HL-60 (cell line): ENCODE data around the gene POLG.

Experiments
- DNase-seq, 2 experiments: peaks; one replicate each; pipeline ENCODE4 v3.0.0-alpha.2; 2010 to 2020; ENCODE audit warnings: low read depth in 1 of 2, low spot score in 1 of 2
- H3K27ac ChIP-seq: fragments of 250-450 bp; sonication (Bioruptor Pico); replicated peaks from 2 replicates; pipeline ENCODE4 v1.5.1; 2020; ENCODE audit warnings: mild to moderate bottlenecking, moderate library complexity
- H3K27me3 ChIP-seq: fragments of 250-450 bp; sonication (Bioruptor Pico); 2 replicates; pipeline ENCODE4 v1.5.1; 2021; ENCODE audit warnings: mild to moderate bottlenecking, moderate library complexity; ENCODE audit not compliant: insufficient read depth, poor library complexity, severe bottlenecking
- H3K4me3 ChIP-seq: replicated peaks from 2 replicates; pipeline ENCODE4 v1.5.1; 2011; ENCODE audit warnings: mild to moderate bottlenecking, control low read depth, low read length; ENCODE audit not compliant: insufficient read depth
- CTCF ChIP-seq: IDR thresholded peaks from one replicate; pipeline ENCODE4 v1.5.1; 2011; ENCODE audit warnings: low read length, control low read depth, inconsistent platforms; ENCODE audit not compliant: insufficient read depth
- GABPA ChIP-seq: IDR thresholded peaks from 2 replicates; pipeline ENCODE4 v1.6.1; 2012; ENCODE audit warnings: low read depth
- POLR2AphosphoS5 ChIP-seq: IDR thresholded peaks from 2 replicates; pipeline ENCODE4 v1.6.1; 2012; ENCODE audit warnings: low read depth
- SPI1 ChIP-seq: IDR thresholded peaks from 2 replicates; pipeline ENCODE4 v1.6.1; 2012; ENCODE audit warnings: low read depth, mild to moderate bottlenecking, borderline replicate concordance
- TF ChIP-seq, protein P1 (sequence below): IDR thresholded peaks from 2 replicates; pipeline ENCODE4 v1.6.1; 2012; ENCODE audit warnings: low read depth; ENCODE audit not compliant: insufficient replicate concordance

The POLG gene

GRCh38 chr15:89379251-89379695 lies 44.6 kb upstream of the POLG start:
- DNase-seq: no peak
- Histone ChIP-seq H3K27me3 (peaks cover 37% of the 10 kb centered on the region), H3K27ac (no peak overlapping the region), H3K4me3 (no peak overlapping the region)
- TF ChIP-seq POLR2AphosphoS5 (no peak), SPI1 (no peak), GABPA (no peak), CTCF (no peak)
- TF ChIP-seq, protein P1, sequence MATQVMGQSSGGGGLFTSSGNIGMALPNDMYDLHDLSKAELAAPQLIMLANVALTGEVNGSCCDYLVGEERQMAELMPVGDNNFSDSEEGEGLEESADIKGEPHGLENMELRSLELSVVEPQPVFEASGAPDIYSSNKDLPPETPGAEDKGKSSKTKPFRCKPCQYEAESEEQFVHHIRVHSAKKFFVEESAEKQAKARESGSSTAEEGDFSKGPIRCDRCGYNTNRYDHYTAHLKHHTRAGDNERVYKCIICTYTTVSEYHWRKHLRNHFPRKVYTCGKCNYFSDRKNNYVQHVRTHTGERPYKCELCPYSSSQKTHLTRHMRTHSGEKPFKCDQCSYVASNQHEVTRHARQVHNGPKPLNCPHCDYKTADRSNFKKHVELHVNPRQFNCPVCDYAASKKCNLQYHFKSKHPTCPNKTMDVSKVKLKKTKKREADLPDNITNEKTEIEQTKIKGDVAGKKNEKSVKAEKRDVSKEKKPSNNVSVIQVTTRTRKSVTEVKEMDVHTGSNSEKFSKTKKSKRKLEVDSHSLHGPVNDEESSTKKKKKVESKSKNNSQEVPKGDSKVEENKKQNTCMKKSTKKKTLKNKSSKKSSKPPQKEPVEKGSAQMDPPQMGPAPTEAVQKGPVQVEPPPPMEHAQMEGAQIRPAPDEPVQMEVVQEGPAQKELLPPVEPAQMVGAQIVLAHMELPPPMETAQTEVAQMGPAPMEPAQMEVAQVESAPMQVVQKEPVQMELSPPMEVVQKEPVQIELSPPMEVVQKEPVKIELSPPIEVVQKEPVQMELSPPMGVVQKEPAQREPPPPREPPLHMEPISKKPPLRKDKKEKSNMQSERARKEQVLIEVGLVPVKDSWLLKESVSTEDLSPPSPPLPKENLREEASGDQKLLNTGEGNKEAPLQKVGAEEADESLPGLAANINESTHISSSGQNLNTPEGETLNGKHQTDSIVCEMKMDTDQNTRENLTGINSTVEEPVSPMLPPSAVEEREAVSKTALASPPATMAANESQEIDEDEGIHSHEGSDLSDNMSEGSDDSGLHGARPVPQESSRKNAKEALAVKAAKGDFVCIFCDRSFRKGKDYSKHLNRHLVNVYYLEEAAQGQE: no peak

GRCh38 chr15:89378296-89379151 lies 43.9 kb upstream of the POLG start:
- no peak overlapping the region for H3K27ac ChIP-seq
- no peak overlapping the region for H3K4me3 ChIP-seq
- TF ChIP-seq, protein P1: no peak
- no peak for TF ChIP-seq POLR2AphosphoS5
- TF ChIP-seq GABPA: no peak
- no peak for TF ChIP-seq SPI1
- no peak for TF ChIP-seq CTCF
- peaks cover 40% of the 10 kb centered on the region for H3K27me3 ChIP-seq
- DNase-seq: no peak

DNA sequence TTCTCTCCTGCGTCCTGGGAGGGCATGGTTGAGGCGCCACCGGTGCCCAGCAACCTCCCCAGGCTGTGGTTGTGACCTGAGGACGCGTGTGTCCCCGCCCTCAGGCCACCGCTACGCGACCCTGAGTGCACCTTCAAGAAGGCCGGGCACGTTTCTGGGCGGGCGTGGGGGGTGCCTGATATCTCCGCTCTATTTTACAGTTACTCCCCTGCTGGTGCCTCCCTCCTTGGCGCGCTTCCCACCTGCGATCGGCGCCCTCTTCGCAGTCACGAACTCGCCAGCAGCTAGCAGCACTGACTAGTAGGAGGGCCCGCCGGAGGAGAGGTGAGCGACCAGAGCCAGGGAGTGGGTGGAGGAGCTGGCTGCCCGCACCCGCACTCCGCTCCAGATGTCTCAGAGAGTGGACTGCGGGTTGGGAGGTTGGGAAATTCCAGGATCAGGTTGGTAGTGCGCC lies 43.2 kb upstream of the POLG start:
- no peak for TF ChIP-seq POLR2AphosphoS5
- no peak for TF ChIP-seq SPI1
- no peak for TF ChIP-seq GABPA
- TF ChIP-seq, protein P1: no peak
- TF ChIP-seq CTCF: no peak
- DNase-seq: no peak
- Histone ChIP-seq H3K4me3 (no peak overlapping the region), H3K27ac (no peak overlapping the region), H3K27me3 (peaks cover 45% of the 10 kb centered on the region)
